ENCODE data around the gene VGLL4.

Gene VGLL4

GRCh38 chr3:11610700-11611275, 32.9 kb downstream of the VGLL4 start:
- H3K4me3 ChIP-seq (ENCODE audit: insufficient read depth, low read length, poor library complexity, severe bottlenecking): no peak overlapping the region
- H3K36me3 ChIP-seq (ENCODE audit: low read length): no peaks in the 10 kb centered on the region
- H4K20me1 ChIP-seq (ENCODE audit: low read depth, low read length): no peaks in the 10 kb centered on the region
- TF ChIP-seq, protein P1, sequence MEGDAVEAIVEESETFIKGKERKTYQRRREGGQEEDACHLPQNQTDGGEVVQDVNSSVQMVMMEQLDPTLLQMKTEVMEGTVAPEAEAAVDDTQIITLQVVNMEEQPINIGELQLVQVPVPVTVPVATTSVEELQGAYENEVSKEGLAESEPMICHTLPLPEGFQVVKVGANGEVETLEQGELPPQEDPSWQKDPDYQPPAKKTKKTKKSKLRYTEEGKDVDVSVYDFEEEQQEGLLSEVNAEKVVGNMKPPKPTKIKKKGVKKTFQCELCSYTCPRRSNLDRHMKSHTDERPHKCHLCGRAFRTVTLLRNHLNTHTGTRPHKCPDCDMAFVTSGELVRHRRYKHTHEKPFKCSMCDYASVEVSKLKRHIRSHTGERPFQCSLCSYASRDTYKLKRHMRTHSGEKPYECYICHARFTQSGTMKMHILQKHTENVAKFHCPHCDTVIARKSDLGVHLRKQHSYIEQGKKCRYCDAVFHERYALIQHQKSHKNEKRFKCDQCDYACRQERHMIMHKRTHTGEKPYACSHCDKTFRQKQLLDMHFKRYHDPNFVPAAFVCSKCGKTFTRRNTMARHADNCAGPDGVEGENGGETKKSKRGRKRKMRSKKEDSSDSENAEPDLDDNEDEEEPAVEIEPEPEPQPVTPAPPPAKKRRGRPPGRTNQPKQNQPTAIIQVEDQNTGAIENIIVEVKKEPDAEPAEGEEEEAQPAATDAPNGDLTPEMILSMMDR (IDR thresholded peaks at IDR 0.05; ENCODE audit: insufficient read depth, low read length, poor library complexity, severe bottlenecking): no peak
- TF ChIP-seq EZH2phosphoT487 (conservative IDR thresholded peaks at IDR 0.05; ENCODE audit: low read length): no peak
- peaks cover 100% of the 10 kb centered on the region for H3K79me2 ChIP-seq (ENCODE audit: insufficient read depth, low read length)
- H3K9me2 ChIP-seq (replicated peaks; ENCODE audit: insufficient read depth, low read length): no peaks in the 10 kb centered on the region
- H3K9me3 ChIP-seq (ENCODE audit: insufficient read depth, low read length): no peaks in the 10 kb centered on the region
- no peak overlapping the region for H3K4me2 ChIP-seq (ENCODE audit: low read depth, low read length, poor library complexity, severe bottlenecking)
- H3K9ac ChIP-seq (ENCODE audit: low read length): no peak overlapping the region
- H3F3A ChIP-seq (ENCODE audit: insufficient read depth): peaks cover 12% of the 10 kb centered on the region
- H3K27me3 ChIP-seq (ENCODE audit: low read length): no peaks in the 10 kb centered on the region
- no peak overlapping the region for H2AFZ ChIP-seq (ENCODE audit: low read depth, low read length, severe bottlenecking)
- H3K27ac ChIP-seq (ENCODE audit: low read depth, low read length): no peak overlapping the region

DNA sequence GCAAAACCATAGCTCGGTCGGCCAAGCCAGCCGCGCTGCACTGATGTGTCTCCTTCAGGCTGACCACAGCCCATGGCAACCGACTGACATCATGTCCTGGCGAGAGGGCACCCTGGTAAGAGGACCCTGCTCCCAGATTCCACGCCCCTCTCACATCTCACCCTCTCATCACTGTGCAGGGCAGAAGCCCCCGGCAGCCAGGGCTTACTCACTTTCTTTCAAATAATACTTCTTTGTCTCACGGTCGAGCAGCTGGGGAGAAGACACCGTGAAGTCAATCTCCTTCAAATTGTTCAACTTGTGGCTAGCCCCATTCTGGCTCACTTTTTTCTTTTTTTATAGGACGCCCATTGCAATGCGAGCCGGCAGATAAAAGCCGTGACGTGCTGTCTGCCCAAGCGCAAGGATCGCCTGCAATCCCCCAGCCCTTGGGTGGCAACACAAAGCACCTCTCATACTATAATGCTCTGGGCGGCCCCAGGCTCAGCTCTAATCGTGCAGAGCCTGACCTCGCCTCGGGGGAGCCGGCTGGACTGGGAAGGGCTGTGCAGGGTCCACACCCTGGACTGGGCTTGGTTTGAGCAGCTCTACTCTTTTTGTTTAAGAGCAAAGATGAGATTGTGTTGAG, 33.6 kb downstream of the VGLL4 start:
- H3K79me2 ChIP-seq (ENCODE audit: insufficient read depth, low read length): peaks cover 100% of the 10 kb centered on the region

DNA sequence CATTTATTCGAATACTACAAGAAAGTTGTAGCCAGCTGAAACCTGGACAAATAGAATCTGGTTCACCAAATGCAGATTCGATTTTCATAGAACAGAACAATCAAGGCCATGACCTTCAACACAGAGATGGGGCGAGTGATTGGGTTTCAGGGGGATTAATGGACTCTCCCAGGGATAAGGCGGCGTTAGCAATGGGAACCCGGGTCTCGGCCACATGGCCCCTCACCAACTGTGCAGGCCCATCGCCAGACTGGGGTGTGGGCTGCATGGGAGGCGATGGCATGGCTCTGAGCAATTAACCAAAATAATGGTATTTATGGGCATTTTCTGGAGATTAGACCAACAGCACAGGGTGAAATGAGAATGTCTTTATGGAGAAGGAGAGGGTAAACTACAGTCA, 34.2 kb downstream of the VGLL4 start:
- no peaks in the 10 kb centered on the region for H3K9me2 ChIP-seq (replicated peaks; ENCODE audit: insufficient read depth, low read length)
- peak overlapping the region; percentile 41; the same call in 1 of the 2 replicates for H3K27ac ChIP-seq (ENCODE audit: low read depth, low read length)
- H3K79me2 ChIP-seq (ENCODE audit: insufficient read depth, low read length): peaks cover 94% of the 10 kb centered on the region
- peaks cover 19% of the 10 kb centered on the region for H3F3A ChIP-seq (ENCODE audit: insufficient read depth)
- peak overlapping the region; percentile 8 for H3K4me2 ChIP-seq (ENCODE audit: low read depth, low read length, poor library complexity, severe bottlenecking)
- H3K9ac ChIP-seq (ENCODE audit: low read length): no peak overlapping the region
- TF ChIP-seq, protein P1 (IDR thresholded peaks at IDR 0.05; ENCODE audit: insufficient read depth, low read length, poor library complexity, severe bottlenecking): no peak
- no peak for TF ChIP-seq EZH2phosphoT487 (conservative IDR thresholded peaks at IDR 0.05; ENCODE audit: low read length)
- no peaks in the 10 kb centered on the region for H4K20me1 ChIP-seq (ENCODE audit: low read depth, low read length)
- no peaks in the 10 kb centered on the region for H3K27me3 ChIP-seq (ENCODE audit: low read length)
- H3K36me3 ChIP-seq (ENCODE audit: low read length): no peaks in the 10 kb centered on the region
- no peaks in the 10 kb centered on the region for H3K9me3 ChIP-seq (ENCODE audit: insufficient read depth, low read length)
- H3K4me3 ChIP-seq (ENCODE audit: insufficient read depth, low read length, poor library complexity, severe bottlenecking): no peak overlapping the region
- H2AFZ ChIP-seq (ENCODE audit: low read depth, low read length, severe bottlenecking): no peak overlapping the region

More for the DNA sequence above, 33.6 kb downstream of the VGLL4 start:
- Histone ChIP-seq H3K4me3 (ENCODE audit: insufficient read depth, low read length, poor library complexity, severe bottlenecking) (no peak overlapping the region), H3K9ac (ENCODE audit: low read length) (no peak overlapping the region), H3K9me2 (replicated peaks; ENCODE audit: insufficient read depth, low read length) (no peaks in the 10 kb centered on the region), H3F3A (ENCODE audit: insufficient read depth) (peaks cover 17% of the 10 kb centered on the region), H3K27me3 (ENCODE audit: low read length) (no peaks in the 10 kb centered on the region), H3K4me2 (ENCODE audit: low read depth, low read length, poor library complexity, severe bottlenecking) (no peak overlapping the region), H4K20me1 (ENCODE audit: low read depth, low read length) (no peaks in the 10 kb centered on the region), H3K36me3 (ENCODE audit: low read length) (no peaks in the 10 kb centered on the region), H3K27ac (ENCODE audit: low read depth, low read length) (no peak overlapping the region), H3K9me3 (ENCODE audit: insufficient read depth, low read length) (no peaks in the 10 kb centered on the region), H2AFZ (ENCODE audit: low read depth, low read length, severe bottlenecking) (no peak overlapping the region)
- TF ChIP-seq EZH2phosphoT487 (conservative IDR thresholded peaks at IDR 0.05; ENCODE audit: low read length): no peak
- TF ChIP-seq, protein P1 (IDR thresholded peaks at IDR 0.05; ENCODE audit: insufficient read depth, low read length, poor library complexity, severe bottlenecking): no peak
